Activated CD4-positive, CD25-positive, alpha-beta regulatory T cell treated with anti-CD3 and anti-CD28 coated beads, Interleukin-2, amount 50 U/mL, for 16 hours (primary cell): ENCODE measurements around the gene ZNF883.

Experiments used
- DNase-seq: peaks from one replicate; pipeline ENCODE4 v3.0.0-alpha.2; 2020; ENCODE audit warnings: low read depth, low spot score

The ZNF883 gene

DNA sequence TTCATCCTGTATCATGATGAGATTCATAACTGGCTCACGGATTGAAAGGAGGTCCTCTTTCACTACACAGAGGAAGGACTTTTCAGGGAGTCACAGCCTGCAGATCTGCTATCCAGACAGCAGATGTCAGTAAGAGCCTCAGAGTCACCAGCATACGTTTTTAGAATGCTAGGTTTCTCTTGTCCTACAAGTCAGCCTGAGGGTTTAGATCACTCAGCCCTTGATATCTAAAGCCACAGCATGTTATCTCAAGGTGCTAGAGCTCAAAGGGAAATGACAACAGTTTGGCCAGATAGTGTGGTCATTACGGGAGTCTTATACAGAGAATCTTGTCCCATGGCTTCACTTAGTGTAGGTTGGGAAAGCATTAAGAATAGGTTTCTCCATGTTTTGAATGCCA is 90.4 kb downstream of the ZNF883 start:
- DNase-seq, result no peak

DNA sequence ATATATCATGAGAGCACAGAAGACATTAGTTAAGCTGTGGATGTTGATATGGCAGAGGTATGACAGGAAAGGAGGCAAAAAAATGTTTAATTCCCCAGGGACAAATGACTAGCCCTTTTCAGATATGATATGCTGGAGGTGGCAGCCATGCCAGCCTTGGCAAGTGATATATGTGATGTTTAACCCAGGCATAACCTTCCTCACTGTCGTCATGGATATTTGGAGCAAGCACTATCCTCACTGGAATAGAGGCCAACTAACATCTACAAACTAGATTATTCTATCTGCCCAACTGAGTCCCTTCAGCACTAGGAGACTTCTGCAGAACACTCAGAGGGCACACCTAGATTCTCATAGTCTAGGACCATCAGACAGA is 94.0 kb downstream of the ZNF883 start:
- DNase-seq, result no peak

DNA sequence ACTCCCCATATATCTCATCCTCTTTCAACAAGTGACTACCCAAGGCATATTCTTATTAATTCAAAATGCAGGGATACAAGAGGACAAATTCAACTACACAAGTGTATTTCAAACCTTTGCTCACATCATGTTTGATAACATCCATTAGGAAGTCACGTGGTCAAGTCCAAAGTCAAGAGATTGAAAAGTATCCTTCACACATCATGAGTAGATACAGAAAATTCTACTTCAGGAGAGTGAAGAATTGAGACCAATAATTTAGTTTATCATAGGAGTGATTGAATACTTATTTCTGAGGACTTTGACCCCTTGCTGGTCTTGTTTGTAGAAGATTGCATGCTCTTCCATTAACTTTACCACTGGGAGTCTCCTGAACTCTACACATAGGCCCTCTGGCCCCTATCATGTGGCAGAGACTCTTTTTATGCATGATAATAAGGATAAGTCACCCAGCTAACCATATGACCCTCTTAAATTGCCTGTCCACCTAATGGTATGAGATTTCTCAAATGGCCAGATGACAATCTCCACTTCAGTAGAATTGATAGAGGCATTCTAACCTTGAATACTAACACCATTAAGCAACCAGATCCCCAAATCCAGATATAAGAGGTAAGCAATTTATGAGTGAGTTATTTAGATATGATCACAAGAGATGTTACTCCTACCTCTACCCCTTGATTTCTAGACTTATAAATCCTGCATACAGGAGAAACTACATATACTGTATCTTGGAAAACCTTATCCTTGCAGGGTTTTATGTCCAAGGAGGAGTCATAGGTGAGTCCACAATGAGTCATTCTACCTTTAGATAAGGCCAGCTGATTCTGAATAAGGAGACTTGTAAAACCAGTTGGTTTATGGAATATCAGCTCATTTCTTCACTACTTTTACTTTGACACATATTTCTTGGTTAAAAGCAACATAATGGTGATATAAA is 94.7 kb downstream of the ZNF883 start:
- no peak for DNase-seq

DNA sequence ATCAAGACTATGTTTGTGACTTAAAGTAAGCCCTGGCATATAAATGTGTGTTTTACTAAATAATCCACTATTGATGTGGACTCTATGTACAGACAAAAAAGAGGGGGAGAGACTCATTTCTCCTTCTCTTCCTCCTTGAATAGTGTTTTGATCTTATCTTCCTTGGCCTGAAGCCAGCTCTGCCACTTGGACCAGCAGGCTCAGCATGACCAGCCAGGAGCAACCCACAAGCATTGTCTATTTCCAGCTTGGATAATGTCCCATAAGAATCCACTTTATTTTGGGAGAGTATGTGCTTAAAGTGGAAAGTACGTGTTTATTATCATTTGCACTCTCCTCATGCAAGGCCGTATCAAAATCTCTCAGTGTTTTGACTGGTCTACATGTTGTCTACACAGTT is 97.5 kb downstream of the ZNF883 start:
- no peak for DNase-seq

DNA sequence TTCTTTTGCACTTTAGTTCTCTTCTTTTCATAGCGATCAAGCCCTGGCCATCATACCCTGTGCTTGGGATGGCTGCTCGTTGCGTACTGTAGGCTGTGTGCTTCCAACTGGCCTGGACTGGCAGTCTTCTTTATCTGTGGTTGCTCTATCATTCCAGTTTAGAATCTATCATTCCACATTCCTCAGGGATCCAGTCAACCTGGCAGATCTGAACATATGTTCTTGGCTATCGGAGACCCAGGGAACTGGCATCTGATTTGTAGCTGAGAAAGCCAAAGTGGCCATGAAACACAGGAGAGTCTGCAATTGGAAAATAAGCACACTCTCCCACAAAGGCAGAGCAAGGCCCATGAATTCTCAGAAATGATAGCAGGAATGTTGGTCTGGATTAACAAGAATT is 98.7 kb downstream of the ZNF883 start:
- DNase-seq, result no peak

DNA sequence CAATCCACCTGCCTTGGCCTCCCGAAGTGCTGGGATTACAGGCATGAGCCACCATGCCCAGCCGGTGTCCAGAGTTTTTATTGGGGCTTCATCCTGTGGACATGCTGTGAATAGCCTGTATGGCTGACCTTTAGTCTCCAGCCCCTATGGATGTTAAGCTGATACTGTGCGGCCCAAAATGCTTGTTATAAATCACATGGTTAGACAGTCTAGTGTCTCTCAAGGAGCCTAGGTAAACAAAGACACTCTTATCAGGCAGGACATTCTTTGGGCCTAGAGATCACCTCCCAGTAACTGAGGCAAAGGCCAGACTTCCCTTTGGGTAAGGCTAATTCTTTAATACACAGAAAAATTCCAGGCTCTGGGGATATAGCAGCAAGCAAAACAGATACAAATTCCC is 99.4 kb downstream of the ZNF883 start:
- no peak for DNase-seq

DNA sequence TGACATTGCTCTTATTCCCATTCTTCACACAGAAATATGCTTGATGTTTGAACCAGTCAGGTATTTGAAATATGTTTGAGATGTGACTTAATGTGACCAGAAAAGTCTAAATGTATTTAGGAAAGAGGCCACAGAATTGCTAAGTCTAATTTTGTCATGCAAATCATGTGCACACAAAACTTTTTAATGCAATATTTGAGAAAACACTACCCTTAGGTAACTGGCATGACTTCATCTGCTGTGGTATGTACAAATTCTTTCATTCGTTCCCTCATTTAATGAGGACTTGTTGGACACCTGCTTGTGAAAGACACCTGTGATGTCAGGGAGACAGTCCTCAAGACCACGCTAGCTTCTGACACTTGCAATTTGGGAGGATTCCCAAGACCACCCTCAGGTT is 100.3 kb downstream of the ZNF883 start:
- no peak for DNase-seq
